Immature natural killer cell (primary cell): ENCODE results near the gene ADM5. TPM values are rescaled to one million over a fixed set of nuclear protein-coding genes. Genes with fewer than 3 reads are reported as not detected.

ENCODE experiments used
- DNase-seq, 3 donors: peaks; one replicate each; pipeline ENCODE4 v3.0.0; 2022; ENCODE audit warnings: mixed read lengths in 1 of 3
- H3K27ac Mint-ChIP-seq, 6 donors: one replicate each; pipeline ENCODE4 v1.8.0; 2020; ENCODE audit warnings: mixed read lengths in 6 of 6, mild to moderate bottlenecking in 5 of 6, inconsistent platforms in 4 of 6, moderate library complexity in 3 of 6
- H3K27me3 Mint-ChIP-seq, 3 donors: one replicate each; pipeline ENCODE4 v1.8.0; 2020 to 2021; ENCODE audit warnings: low read depth in 3 of 3, mild to moderate bottlenecking in 3 of 3, mixed read lengths in 3 of 3, moderate library complexity in 3 of 3, inconsistent platforms in 1 of 3
- H3K36me3 Mint-ChIP-seq, 3 donors: one replicate each; pipeline ENCODE4 v1.8.0; 2020; ENCODE audit warnings: mixed read lengths in 3 of 3, inconsistent platforms in 2 of 3, mild to moderate bottlenecking in 2 of 3
- H3K4me1 Mint-ChIP-seq, 2 donors: one replicate each; pipeline ENCODE4 v1.8.0; 2020; ENCODE audit warnings: inconsistent platforms in 2 of 2, mild to moderate bottlenecking in 2 of 2, mixed read lengths in 2 of 2, moderate library complexity in 1 of 2
- H3K4me3 Mint-ChIP-seq, 5 donors: one replicate each; pipeline ENCODE4 v1.8.0; 2020; ENCODE audit warnings: mild to moderate bottlenecking in 5 of 5, mixed read lengths in 5 of 5, inconsistent platforms in 3 of 5, moderate library complexity in 3 of 5
- H3K9me3 Mint-ChIP-seq, 6 donors: one replicate each; pipeline ENCODE4 v1.8.0; 2020; ENCODE audit warnings: mild to moderate bottlenecking in 6 of 6, mixed read lengths in 6 of 6, inconsistent platforms in 4 of 6, moderate library complexity in 3 of 6
- polyA plus RNA-seq, 3 donors: library from polyadenylated mRNA; unstranded; fragments of 300-500 nt; fragmentation: Illumina TruSeq; gene quantifications; one replicate each; pipeline ENCODE4 v1.2.3, GENCODE V29; 2021

Gene ADM5
- polyA plus RNA-seq, 3 donors from 2014 or later, result 0.28 TPM; not detected in 2

GRCh38 chr19:49652551-49653465 is 36.6 kb upstream of the ADM5 start:
- H3K27ac Mint-ChIP-seq, result peak overlapping the region in 1 of 6 donors; percentile 2
- peaks cover 2 to 7% (median 6%) of the 10 kb centered on the region in 3 donors for H3K27me3 Mint-ChIP-seq
- H3K4me1 Mint-ChIP-seq, result peaks cover 13 to 20% of the 10 kb centered on the region in 2 donors
- H3K9me3 Mint-ChIP-seq, result no peaks in the 10 kb centered on the region
- H3K4me3 Mint-ChIP-seq, result no peak overlapping the region
- peaks cover 9 to 10% (median 9%) of the 10 kb centered on the region in 3 donors for H3K36me3 Mint-ChIP-seq
- no peak for DNase-seq

- Mint-ChIP-seq H3K27ac (peak overlapping the region in 2 of 6 donors; percentile 74 to 76), H3K36me3 (peaks cover 9 to 11% (median 9%) of the 10 kb centered on the region in 3 donors), H3K4me3 (no peak overlapping the region), H3K27me3 (peaks cover 2 to 7% (median 6%) of the 10 kb centered on the region in 3 donors), H3K4me1 (peaks cover 13 to 20% of the 10 kb centered on the region in 2 donors), H3K9me3 (no peaks in the 10 kb centered on the region)
- DNase-seq, result no peak
Measured at GRCh38 chr19:49653466-49653806, 36.0 kb upstream of the ADM5 start.

GRCh38 chr19:49654581-49654980 is 34.8 kb upstream of the ADM5 start:
- Mint-ChIP-seq H3K9me3 (no peaks in the 10 kb centered on the region), H3K4me3 (no peak overlapping the region), H3K36me3 (peaks cover 4 to 11% (median 6%) of the 10 kb centered on the region in 3 donors), H3K27me3 (peaks cover 2 to 7% (median 6%) of the 10 kb centered on the region in 3 donors), H3K4me1 (peaks cover 13 to 20% of the 10 kb centered on the region in 2 donors), H3K27ac (peak overlapping the region; percentile 81 to 99 (median 96))
- DNase-seq, result no peak

- peak; percentile 61 to 62 (median 61) for DNase-seq
- Mint-ChIP-seq H3K9me3 (no peaks in the 10 kb centered on the region), H3K36me3 (peaks cover 4 to 11% (median 6%) of the 10 kb centered on the region in 3 donors), H3K27ac (peak overlapping the region; percentile 81 to 99 (median 96)), H3K27me3 (peaks cover 2 to 7% (median 5%) of the 10 kb centered on the region in 3 donors), H3K4me3 (peak overlapping the region; percentile 47 to 74 (median 67)), H3K4me1 (peaks cover 18 to 20% of the 10 kb centered on the region in 2 donors)
Measured at GRCh38 chr19:49655570-49656455, 33.6 kb upstream of the ADM5 start.

- Mint-ChIP-seq H3K4me3 (peak overlapping the region in 3 of 5 donors; percentile 1 to 74 (median 69)), H3K9me3 (no peaks in the 10 kb centered on the region), H3K27ac (peak overlapping the region; percentile 81 to 99 (median 96)), H3K27me3 (peaks cover 2 to 7% (median 5%) of the 10 kb centered on the region in 3 donors), H3K4me1 (peaks cover 18 to 20% of the 10 kb centered on the region in 2 donors), H3K36me3 (peaks cover 4 to 11% (median 6%) of the 10 kb centered on the region in 3 donors)
- DNase-seq, result no peak
Measured at GRCh38 chr19:49656456-49657109, 32.8 kb upstream of the ADM5 start.

GRCh38 chr19:49657493-49658138 is 31.8 kb upstream of the ADM5 start:
- H3K36me3 Mint-ChIP-seq, result peaks cover 4 to 11% (median 6%) of the 10 kb centered on the region in 3 donors
- H3K4me3 Mint-ChIP-seq, result no peak overlapping the region
- H3K27ac Mint-ChIP-seq, result peak overlapping the region in 2 of 6 donors; percentile 46 to 67
- DNase-seq, result no peak
- peaks cover 3 to 7% (median 5%) of the 10 kb centered on the region in 3 donors for H3K27me3 Mint-ChIP-seq
- no peaks in the 10 kb centered on the region for H3K9me3 Mint-ChIP-seq
- peaks cover 18 to 22% of the 10 kb centered on the region in 2 donors for H3K4me1 Mint-ChIP-seq

GRCh38 chr19:49658139-49658517 is 31.3 kb upstream of the ADM5 start:
- Mint-ChIP-seq H3K4me1 (peaks cover 19 to 27% of the 10 kb centered on the region in 2 donors), H3K9me3 (no peaks in the 10 kb centered on the region), H3K36me3 (peaks cover 4 to 11% (median 6%) of the 10 kb centered on the region in 3 donors), H3K4me3 (no peak overlapping the region), H3K27ac (peak overlapping the region in 1 of 6 donors; percentile 46), H3K27me3 (peaks cover 3 to 7% (median 4%) of the 10 kb centered on the region in 3 donors)
- no peak for DNase-seq

- H3K4me1 Mint-ChIP-seq, result peaks cover 25 to 32% of the 10 kb centered on the region in 2 donors
- no peaks in the 10 kb centered on the region for H3K9me3 Mint-ChIP-seq
- peaks cover 4 to 10% (median 4%) of the 10 kb centered on the region in 3 donors for H3K27me3 Mint-ChIP-seq
- no peak for DNase-seq
- no peak overlapping the region for H3K4me3 Mint-ChIP-seq
- H3K27ac Mint-ChIP-seq, result peak overlapping the region in 2 of 6 donors; percentile 46 to 53
- peaks cover 4 to 11% (median 6%) of the 10 kb centered on the region in 3 donors for H3K36me3 Mint-ChIP-seq
Measured at GRCh38 chr19:49658566-49659442, 30.6 kb upstream of the ADM5 start.

- Mint-ChIP-seq H3K9me3 (no peaks in the 10 kb centered on the region), H3K4me3 (no peak overlapping the region), H3K27ac (peak overlapping the region in 5 of 6 donors; percentile 15 to 57 (median 21)), H3K4me1 (peaks cover 34 to 35% of the 10 kb centered on the region in 2 donors), H3K36me3 (peaks cover 0 to 4% (median 0%) of the 10 kb centered on the region in 3 donors), H3K27me3 (peaks cover 8 to 13% (median 10%) of the 10 kb centered on the region in 3 donors)
- DNase-seq, result no peak
Measured at GRCh38 chr19:49660338-49660961, 28.9 kb upstream of the ADM5 start.

GRCh38 chr19:49662011-49662410 is 27.4 kb upstream of the ADM5 start:
- Mint-ChIP-seq H3K27ac (peak overlapping the region in 1 of 6 donors; percentile 39), H3K4me3 (peak overlapping the region in 1 of 5 donors; percentile 18), H3K9me3 (no peaks in the 10 kb centered on the region), H3K4me1 (peaks cover 37 to 44% of the 10 kb centered on the region in 2 donors), H3K36me3 (peaks cover 0 to 4% (median 0%) of the 10 kb centered on the region in 3 donors), H3K27me3 (peaks cover 7 to 14% (median 12%) of the 10 kb centered on the region in 3 donors)
- DNase-seq, result no peak

- H3K36me3 Mint-ChIP-seq, result no peaks in the 10 kb centered on the region
- peak overlapping the region; percentile 96 to 99 (median 97) for H3K4me3 Mint-ChIP-seq
- H3K27ac Mint-ChIP-seq, result peak overlapping the region; percentile 93 to 99 (median 96)
- H3K9me3 Mint-ChIP-seq, result no peaks in the 10 kb centered on the region
- peaks cover 7 to 12% (median 11%) of the 10 kb centered on the region in 3 donors for H3K27me3 Mint-ChIP-seq
- peaks cover 44 to 50% of the 10 kb centered on the region in 2 donors for H3K4me1 Mint-ChIP-seq
- no peak for DNase-seq
Measured at GRCh38 chr19:49663224-49663623, 26.2 kb upstream of the ADM5 start.
